HEK293T (cell line): ENCODE measurements around the gene BMAL1.

Experiments used
- BHLHE40 ChIP-seq: fragments of 450-650 bp; IDR thresholded peaks from 2 replicates; pipeline ENCODE4 v1.6.1; 2016; ENCODE audit warnings: mild to moderate bottlenecking, moderate library complexity, borderline replicate concordance
- CTBP1 ChIP-seq: fragments of 450-650 bp; IDR thresholded peaks from 2 replicates; pipeline ENCODE4 v1.6.1; 2016; ENCODE audit warnings: borderline replicate concordance
- ELF4 ChIP-seq: fragments of 450-650 bp; IDR thresholded peaks from 2 replicates; pipeline ENCODE4 v1.6.1; 2017; ENCODE audit warnings: antibody characterized with exemption
- FOXM1 ChIP-seq: fragments of 450-650 bp; IDR thresholded peaks from 2 replicates; pipeline ENCODE4 v1.6.1; 2017; ENCODE audit warnings: mild to moderate bottlenecking, borderline replicate concordance
- HDGF ChIP-seq: fragments of 450-650 bp; IDR thresholded peaks from 2 replicates; pipeline ENCODE4 v1.6.1; 2017; ENCODE audit warnings: antibody characterized with exemption, borderline replicate concordance
- SP1 ChIP-seq: fragments of 450-650 bp; IDR thresholded peaks from 2 replicates; pipeline ENCODE4 v1.6.1; 2017
- ZNF384 ChIP-seq: fragments of 450-650 bp; IDR thresholded peaks from 2 replicates; pipeline ENCODE4 v1.6.1; 2016

GRCh38 chr11:13258855-13259254, 18.7 kb upstream of the BMAL1 start:
- TF ChIP-seq BHLHE40 (no peak), HDGF (no peak), ZNF384 (no peak), SP1 (no peak), FOXM1 (no peak), CTBP1 (no peak), ELF4 (no peak)
